ENCODE measurements around the gene FRMD3.

Gene FRMD3

DNA sequence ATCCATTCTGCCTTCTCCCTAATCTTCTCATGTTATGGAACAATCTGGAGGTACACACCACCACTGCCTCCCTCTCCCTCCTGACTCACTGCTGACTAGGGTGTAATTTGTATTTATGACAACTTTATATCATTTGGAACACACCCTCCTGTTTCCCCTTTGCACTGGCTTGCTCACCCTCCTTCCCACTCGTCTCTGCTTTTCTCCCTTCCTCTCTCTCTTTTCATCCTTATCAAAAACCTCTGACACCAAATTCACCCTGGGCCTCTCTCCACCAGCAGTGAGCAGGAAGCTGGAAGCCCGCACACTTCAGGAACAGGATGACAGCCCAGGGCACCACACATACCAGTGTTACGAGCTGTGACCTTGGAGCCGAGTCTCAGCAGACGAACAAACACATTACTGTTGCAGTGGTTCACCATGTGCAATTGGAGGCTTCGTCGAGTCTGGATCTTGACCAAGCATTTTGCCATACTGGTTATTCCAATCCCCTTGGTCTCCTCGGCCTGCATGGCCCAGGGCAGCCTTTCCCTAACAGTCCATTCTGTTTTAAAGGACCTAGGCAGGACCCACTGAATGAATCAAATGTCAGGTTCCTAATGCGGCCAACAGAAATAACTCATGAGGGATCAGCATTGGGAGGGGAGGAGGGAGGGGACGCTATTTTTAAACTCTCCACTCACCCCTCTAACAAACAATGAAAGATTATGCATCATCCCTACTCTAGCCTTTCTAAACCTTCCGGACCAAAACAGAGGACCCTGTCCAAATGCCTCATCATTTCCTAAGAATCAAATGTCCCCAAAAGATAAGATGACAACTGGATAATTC, 271.3 kb downstream of the FRMD3 start:
- H3K4me3 Mint-ChIP-seq: no peak overlapping the region
- no peaks in the 10 kb centered on the region for H3K4me1 Mint-ChIP-seq
- H3K27me3 Mint-ChIP-seq: no peaks in the 10 kb centered on the region
- no peaks in the 10 kb centered on the region for H3K36me3 Mint-ChIP-seq
- H3K27ac Mint-ChIP-seq: no peak overlapping the region
- no peaks in the 10 kb centered on the region for H3K9me3 Mint-ChIP-seq

DNA sequence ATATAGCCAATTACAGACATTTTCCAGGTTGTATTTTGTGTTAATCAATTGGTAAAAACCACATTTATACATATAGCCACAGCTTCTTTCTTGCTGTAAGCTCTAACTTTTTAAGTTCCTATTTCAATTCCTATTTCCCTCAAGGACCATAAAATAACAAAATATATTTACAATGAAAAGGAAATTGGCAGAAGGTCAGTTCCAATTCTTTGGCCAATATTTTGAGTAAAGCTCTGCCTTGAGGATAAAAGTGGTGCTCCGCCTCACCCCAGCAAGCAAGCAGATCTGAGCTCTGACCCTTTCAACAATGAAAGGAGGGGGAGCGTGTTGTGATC, 271.9 kb downstream of the FRMD3 start:
- Mint-ChIP-seq H3K36me3 (no peaks in the 10 kb centered on the region), H3K9me3 (no peaks in the 10 kb centered on the region), H3K4me3 (no peak overlapping the region), H3K4me1 (no peaks in the 10 kb centered on the region), H3K27me3 (no peaks in the 10 kb centered on the region), H3K27ac (no peak overlapping the region)

DNA sequence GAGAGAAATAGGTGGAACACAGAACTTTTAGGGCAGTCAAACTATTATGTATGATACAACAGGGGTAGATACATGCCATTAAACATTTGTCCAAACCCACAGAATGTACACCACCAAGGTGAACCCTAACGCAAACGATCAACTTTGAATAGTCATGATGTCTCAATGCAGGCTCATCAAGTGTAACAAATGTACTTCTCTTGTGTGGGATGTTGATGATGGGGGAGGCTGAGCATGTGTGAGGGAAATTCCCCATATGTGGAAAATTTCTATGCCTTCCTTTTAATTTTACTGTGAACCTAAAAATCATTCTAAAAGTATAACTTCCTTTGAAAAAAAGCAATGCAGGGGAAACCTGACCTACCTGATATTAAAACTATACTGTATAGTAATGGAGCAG, 273.9 kb downstream of the FRMD3 start:
- Mint-ChIP-seq H3K4me3 (no peak overlapping the region), H3K9me3 (no peaks in the 10 kb centered on the region), H3K4me1 (no peaks in the 10 kb centered on the region)

DNA sequence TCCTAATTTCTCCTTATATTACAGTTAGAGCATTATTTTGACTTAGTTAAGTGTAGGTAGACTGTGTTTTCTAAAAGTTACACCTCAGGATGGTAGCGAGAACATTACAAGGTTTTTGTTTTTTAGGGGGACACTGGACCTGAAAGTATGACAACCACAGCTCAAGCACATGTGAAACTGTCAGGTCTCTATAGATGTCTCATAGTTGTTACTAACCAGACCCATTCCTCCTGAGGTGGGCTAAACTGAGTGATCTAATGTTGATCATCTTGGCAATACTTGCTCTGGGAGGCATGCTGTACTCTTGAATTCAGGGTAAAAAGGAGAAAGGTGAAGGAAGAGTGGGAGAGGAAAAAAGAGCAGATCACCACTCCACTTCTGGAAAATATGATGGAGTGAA, 278.6 kb downstream of the FRMD3 start:
- no peak overlapping the region for H3K4me3 Mint-ChIP-seq
- H3K27me3 Mint-ChIP-seq: no peaks in the 10 kb centered on the region
- no peak overlapping the region for H3K27ac Mint-ChIP-seq
- no peaks in the 10 kb centered on the region for H3K36me3 Mint-ChIP-seq
- no peaks in the 10 kb centered on the region for H3K9me3 Mint-ChIP-seq
- no peaks in the 10 kb centered on the region for H3K4me1 Mint-ChIP-seq

More for the DNA sequence above, 273.9 kb downstream of the FRMD3 start:
- H3K27me3 Mint-ChIP-seq: no peaks in the 10 kb centered on the region
- H3K27ac Mint-ChIP-seq: no peak overlapping the region
- no peaks in the 10 kb centered on the region for H3K36me3 Mint-ChIP-seq

DNA sequence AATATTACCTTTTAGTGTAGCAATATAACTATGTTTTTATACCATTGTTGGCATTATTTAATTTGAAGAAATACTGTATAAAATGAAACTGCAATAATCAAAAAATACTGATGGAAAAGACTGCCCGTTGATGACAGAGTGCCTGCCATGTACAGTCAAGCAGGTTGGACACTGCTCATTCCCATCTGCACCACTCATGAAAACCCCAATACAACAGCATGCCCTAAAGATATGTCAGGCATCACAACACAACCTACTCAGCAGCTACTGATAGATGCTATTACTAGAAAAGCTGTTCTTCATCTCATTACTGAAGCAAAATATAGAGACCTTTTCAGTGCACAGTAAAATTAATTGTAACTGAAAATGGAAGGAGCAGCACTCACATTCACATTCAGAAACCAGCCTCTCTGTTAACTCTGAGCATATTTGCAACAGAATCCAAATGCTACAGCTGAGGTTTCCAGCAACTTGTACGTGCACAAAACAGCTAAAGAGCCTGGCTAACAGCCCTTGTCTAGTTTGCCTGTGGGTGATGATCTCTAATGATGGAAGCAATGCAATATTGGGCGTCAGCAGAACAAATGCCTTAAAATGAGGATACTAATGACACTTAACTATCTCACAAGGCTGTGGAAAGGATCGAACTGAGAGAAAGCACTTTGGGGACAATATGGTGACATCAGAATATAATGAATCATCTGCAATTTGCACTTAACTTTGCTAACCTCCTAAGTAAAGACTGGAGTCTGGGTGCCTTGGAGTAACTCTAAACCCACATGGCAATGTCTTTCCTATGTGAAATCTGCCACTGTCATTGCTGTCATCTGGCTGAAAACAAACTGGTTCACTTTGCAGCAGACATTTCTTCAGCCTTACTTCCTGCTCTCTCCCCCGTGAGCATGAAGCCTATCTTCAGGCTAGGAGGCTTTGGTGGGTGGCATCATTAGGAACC, 280.0 kb downstream of the FRMD3 start:
- H3K9me3 Mint-ChIP-seq: no peaks in the 10 kb centered on the region
- no peak overlapping the region for H3K4me3 Mint-ChIP-seq
- no peaks in the 10 kb centered on the region for H3K27me3 Mint-ChIP-seq
- no peaks in the 10 kb centered on the region for H3K4me1 Mint-ChIP-seq
- no peaks in the 10 kb centered on the region for H3K36me3 Mint-ChIP-seq
- H3K27ac Mint-ChIP-seq: no peak overlapping the region

DNA sequence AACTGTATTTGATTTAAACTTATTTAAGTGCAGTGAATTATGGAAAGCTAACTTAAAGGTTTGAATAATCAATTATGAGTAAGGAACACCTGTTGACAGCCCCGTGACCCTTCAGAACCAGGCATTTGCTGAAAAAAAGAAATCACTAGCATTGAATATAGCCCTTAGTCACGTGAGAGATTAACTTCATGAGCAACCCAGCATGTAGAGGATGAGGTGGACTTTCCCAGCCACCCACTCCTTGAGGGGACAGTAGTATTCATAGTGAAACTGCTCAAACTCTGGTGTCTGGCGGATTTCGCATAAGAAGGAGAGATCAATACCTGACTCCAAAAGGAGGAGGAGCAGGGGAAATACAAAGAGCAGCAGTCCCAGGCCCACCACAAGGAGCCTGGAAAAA, 290.5 kb downstream of the FRMD3 start:
- H3K27me3 Mint-ChIP-seq: no peaks in the 10 kb centered on the region
- H3K4me3 Mint-ChIP-seq: no peak overlapping the region
- peaks cover 13% of the 10 kb centered on the region for H3K9me3 Mint-ChIP-seq
- H3K36me3 Mint-ChIP-seq: peaks cover 6% of the 10 kb centered on the region
- H3K4me1 Mint-ChIP-seq: no peaks in the 10 kb centered on the region
- H3K27ac Mint-ChIP-seq: no peak overlapping the region

DNA sequence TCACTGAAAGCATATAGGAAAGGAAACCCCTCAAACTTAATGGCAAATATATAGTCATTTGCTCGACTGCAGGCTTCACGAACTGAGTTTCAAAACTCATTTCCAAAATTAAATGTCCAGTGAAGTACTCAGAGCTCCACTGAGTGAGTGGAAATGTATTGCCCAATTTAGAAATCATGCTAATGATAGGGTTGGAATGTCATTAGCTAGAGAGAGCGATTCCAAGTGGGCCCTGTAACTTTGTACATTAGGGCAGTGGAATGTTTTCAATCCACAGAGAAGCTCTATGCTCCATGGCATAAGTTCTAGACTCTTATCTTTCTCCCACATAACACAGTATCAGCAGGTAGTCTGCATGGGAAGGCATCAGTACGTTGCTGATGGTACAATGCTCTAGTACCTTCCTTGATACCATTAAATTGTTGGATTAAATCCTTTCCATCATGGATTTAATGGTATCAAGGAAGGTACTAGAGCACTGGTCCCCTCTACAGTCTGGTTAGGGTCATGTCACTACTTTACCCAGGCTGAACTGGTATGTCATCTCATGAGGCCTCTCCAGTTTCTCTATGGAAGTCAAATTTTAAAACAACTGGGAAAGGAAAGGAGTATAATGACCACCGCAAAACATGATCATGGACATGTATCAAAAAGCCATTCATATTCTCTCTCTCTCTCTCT, 292.1 kb downstream of the FRMD3 start:
- no peaks in the 10 kb centered on the region for H3K4me1 Mint-ChIP-seq

DNA sequence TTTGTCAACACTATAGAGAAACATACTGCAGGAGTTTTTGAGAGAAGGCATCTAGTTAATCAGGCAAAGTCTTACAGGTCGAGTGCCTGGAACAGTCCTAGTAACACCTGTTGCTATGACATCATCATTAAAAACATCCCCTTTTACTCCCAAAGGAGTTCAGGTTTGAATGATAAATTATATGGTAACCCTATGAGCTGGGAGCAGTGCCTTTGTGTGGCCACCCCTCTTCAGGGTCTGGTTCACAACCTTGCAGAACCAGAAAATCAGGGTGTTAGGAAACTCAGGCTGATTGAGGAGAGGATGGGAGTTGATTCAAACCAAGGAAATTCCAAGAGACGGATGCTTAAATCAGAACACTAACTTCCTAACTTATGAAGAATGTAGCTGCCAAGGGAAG, 296.1 kb downstream of the FRMD3 start:
- peaks cover 1% of the 10 kb centered on the region for H3K36me3 Mint-ChIP-seq
- no peaks in the 10 kb centered on the region for H3K4me1 Mint-ChIP-seq
- no peaks in the 10 kb centered on the region for H3K9me3 Mint-ChIP-seq
- peaks cover 3% of the 10 kb centered on the region for H3K27me3 Mint-ChIP-seq
- H3K4me3 Mint-ChIP-seq: no peak overlapping the region
- H3K27ac Mint-ChIP-seq: no peak overlapping the region

More for the DNA sequence above, 292.1 kb downstream of the FRMD3 start:
- Mint-ChIP-seq H3K27ac (no peak overlapping the region), H3K27me3 (no peaks in the 10 kb centered on the region), H3K4me3 (no peak overlapping the region), H3K9me3 (peaks cover 3% of the 10 kb centered on the region), H3K36me3 (peaks cover 1% of the 10 kb centered on the region)

DNA sequence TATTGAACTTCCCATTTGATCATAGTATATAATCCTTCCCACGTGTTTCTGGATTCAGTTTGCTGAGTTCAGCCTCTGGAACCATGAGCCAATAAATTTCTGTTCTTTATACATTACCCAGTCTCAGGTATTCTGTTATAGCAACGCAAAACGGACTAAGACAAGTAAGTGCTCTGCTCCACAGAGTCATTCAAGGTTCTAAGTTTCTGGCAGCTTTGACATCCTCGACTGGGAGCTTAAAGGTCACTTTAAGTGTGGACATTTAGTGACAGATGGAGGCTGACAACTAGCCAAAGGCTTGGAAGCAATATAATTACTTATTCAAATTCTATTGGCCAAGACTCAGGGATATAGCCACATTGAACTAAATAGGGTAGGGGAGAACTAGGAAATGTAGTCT, 297.5 kb downstream of the FRMD3 start:
- Mint-ChIP-seq H3K4me3 (no peak overlapping the region), H3K27me3 (peaks cover 3% of the 10 kb centered on the region), H3K36me3 (peaks cover 1% of the 10 kb centered on the region), H3K4me1 (no peaks in the 10 kb centered on the region), H3K27ac (no peak overlapping the region), H3K9me3 (no peaks in the 10 kb centered on the region)

DNA sequence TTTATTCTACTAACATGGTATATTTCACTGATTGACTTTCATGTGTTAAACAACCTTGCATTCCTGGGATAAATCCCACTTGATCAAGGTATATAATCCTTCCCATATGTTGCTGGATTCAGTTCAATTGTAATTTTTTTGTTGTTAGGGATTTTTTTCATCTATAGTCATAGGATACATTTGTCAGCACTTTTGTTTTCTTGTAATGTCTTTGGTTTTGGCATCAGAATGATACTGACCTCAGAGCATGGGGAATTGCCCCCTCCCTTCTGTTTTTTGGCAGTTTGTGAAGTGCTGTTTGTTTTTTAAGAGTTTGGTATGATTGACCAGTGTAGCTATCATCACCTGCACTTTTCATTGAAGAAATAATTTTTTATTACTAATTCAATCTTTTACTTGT, 298.5 kb downstream of the FRMD3 start:
- no peak overlapping the region for H3K4me3 Mint-ChIP-seq
- H3K9me3 Mint-ChIP-seq: no peaks in the 10 kb centered on the region
- no peaks in the 10 kb centered on the region for H3K4me1 Mint-ChIP-seq
- no peak overlapping the region for H3K27ac Mint-ChIP-seq
- H3K36me3 Mint-ChIP-seq: peaks cover 1% of the 10 kb centered on the region
- H3K27me3 Mint-ChIP-seq: peaks cover 3% of the 10 kb centered on the region

DNA sequence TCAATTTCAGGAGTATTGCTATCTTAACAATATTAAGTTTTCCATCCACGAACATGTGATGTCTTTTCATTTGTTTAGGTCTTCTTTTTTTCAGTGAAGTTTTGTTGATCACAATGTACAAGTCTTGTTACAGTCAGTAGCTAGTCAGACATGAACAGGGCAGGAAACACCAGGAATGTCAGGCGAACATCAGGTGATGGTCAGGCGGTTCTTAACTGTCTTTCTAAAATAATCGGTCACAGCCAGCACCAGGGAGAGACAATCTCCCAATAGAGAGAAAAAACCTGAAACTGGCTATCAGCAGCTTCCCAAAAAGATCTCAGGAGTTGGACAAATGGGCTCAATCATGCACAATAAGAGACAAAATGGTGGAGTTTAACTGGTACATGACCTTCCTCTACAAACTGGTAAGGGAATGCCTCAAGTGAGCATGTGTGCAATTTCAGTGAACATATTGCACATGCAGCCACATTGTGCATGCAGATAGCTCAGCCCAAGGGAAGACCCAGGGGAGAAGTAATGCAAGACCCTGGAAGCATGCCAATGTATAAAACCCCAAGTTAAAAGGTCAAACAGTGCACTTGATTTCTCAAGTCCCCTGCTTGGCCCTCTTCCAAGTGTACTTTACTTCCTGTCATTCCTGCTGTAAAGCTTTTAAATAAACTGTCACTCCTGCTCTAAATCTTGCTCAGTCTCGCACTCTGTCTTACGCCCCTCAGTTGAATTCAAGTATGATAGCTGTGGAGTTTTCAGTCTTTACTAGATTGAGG, 299.1 kb downstream of the FRMD3 start:
- no peak overlapping the region for H3K27ac Mint-ChIP-seq

DNA sequence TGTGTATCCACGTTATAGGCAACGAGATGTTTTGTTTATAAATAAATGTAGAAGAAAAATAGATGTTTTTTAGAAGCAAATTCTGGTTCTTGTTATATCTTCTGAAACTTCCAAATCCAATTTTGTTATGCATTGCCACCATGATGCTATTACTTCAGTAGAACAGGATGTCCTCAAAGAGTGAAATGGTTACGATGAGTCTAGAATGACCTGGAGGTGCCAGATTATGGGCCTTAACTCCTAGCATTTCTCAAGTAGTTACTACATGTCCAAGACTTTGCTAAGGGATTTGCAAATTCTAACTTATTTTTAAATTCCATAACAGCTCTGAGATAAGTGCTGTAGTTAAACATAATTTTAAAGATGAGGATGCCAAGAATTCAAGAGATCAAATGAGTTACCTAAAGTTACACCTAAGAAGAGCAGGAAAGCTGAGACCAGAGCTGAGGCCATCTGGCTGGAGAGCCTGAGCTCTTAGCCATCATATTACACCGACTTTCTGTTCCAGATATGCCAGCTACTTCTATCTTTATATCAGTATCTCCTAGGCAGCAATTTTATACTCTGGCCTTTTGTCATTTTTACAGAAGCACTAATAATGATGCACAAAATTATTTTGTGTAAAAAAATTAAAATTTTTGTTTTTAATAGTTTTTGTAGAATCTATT, 302.0 kb downstream of the FRMD3 start:
- peaks cover 8% of the 10 kb centered on the region for H3K27me3 Mint-ChIP-seq
- no peak overlapping the region for H3K27ac Mint-ChIP-seq
- H3K36me3 Mint-ChIP-seq: no peaks in the 10 kb centered on the region
- no peaks in the 10 kb centered on the region for H3K9me3 Mint-ChIP-seq
- no peaks in the 10 kb centered on the region for H3K4me1 Mint-ChIP-seq
- no peak overlapping the region for H3K4me3 Mint-ChIP-seq

More for the DNA sequence above, 299.1 kb downstream of the FRMD3 start:
- no peak overlapping the region for H3K4me3 Mint-ChIP-seq
- no peaks in the 10 kb centered on the region for H3K4me1 Mint-ChIP-seq
- peaks cover 1% of the 10 kb centered on the region for H3K36me3 Mint-ChIP-seq
- peaks cover 3% of the 10 kb centered on the region for H3K27me3 Mint-ChIP-seq
- H3K9me3 Mint-ChIP-seq: no peaks in the 10 kb centered on the region

DNA sequence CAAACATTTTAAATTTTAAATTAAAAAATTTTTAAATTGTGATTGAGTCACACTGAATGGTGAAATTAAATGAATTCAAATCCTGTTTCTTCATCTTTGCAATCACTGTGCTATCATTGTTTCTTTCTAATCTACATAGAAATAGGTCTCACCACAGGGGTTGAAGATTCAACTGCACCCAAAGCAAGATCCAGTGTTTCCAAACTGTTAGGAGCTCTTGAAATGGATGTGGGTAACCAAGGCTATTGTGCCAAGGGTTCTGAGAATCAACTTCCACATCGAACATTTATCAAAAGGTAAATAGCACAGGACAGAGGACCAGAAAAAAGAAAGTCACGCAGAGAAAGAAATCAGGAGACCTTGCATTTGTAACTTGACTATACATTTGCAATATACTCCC, 302.7 kb downstream of the FRMD3 start:
- Mint-ChIP-seq H3K27ac (no peak overlapping the region), H3K4me3 (no peak overlapping the region), H3K27me3 (peaks cover 7% of the 10 kb centered on the region), H3K36me3 (no peaks in the 10 kb centered on the region), H3K9me3 (no peaks in the 10 kb centered on the region), H3K4me1 (no peaks in the 10 kb centered on the region)

DNA sequence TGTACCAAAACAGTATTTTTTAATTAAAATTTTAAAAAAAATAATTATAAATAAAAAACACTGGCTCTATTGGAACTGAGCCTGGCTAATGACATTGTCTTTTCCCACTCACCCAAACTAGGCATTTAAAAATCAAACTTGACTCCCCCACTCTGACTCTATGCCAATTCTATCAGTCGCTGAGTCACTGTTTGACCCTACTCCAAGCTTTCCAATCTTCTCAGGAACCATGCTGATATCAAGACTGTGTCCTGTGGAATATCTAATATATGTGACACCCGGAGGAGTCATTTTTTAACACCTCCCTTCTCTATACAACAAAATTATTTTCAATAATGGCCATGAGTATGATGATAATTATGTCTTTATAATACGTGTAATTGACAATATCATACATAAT, 303.7 kb downstream of the FRMD3 start:
- Mint-ChIP-seq H3K36me3 (no peaks in the 10 kb centered on the region), H3K4me1 (no peaks in the 10 kb centered on the region), H3K4me3 (no peak overlapping the region), H3K9me3 (no peaks in the 10 kb centered on the region), H3K27me3 (peaks cover 6% of the 10 kb centered on the region), H3K27ac (no peak overlapping the region)

DNA sequence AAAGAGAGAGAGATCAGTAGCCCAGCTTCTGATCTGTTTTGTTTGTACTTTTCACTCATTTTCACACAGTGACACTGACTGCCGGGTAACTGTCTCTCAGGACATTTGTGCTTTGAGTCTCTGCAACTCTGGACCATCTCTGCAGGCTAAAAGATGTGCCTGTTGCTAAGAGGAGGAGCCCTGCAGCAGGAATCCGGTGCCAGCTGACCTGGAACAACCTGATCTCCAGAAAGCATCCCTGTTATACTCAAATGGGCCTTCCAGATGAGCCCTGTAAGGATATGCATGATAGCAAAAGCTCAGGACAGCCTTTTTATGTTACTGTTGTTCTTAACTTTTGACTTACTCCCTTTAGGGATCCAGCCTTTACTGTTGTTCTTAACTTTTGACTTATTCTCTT, 304.6 kb downstream of the FRMD3 start:
- no peaks in the 10 kb centered on the region for H3K4me1 Mint-ChIP-seq
- no peak overlapping the region for H3K4me3 Mint-ChIP-seq
- no peaks in the 10 kb centered on the region for H3K9me3 Mint-ChIP-seq
- H3K27ac Mint-ChIP-seq: no peak overlapping the region
- peaks cover 6% of the 10 kb centered on the region for H3K27me3 Mint-ChIP-seq
- no peaks in the 10 kb centered on the region for H3K36me3 Mint-ChIP-seq

Data from activated naive CD4-positive, alpha-beta T cell treated with anti-CD3 and anti-CD28 coated beads, Interleukin-2, amount 50 U/mL, for 24 hours (primary cell).